Brain pericyte (primary cell): ENCODE measurements around the gene ZNF146.
"Not testable (repeated sequence)": the region's sequence is repeated elsewhere in the genome, so short reads cannot be mapped to it uniquely, and the experiment has no call there.

Experiments used
- DNase-seq: peaks from one replicate; pipeline ENCODE4 v3.0.0-alpha.2; 2012; ENCODE audit warnings: low read depth, low spot score

Gene ZNF146

DNA sequence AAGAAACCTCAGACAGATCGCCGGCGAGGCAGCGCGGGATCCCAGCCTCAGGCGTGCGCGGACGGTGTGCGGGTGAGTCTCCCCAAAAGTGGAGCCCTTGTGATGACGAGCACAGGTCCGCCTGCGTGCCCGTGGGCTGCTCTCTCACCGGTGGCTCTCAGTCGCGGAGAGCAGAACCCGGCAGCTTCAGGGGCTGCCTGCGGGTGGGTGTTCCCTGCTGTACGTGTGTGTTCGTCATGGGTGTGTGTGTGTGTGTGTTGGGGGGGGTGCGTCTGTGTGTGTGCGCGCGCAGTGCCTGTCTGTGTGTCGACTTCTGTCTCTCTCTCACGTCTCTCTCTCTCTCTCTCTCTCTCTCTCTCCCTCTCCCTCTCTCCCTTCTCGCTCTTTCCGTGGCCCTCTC, 54.4 kb downstream of the ZNF146 start:
- DNase-seq = not testable (repeated sequence)
